ENCODE data around the gene SNX22. TPM values are rescaled to one million over a fixed set of nuclear protein-coding genes. Genes with fewer than 3 reads are reported as not detected.

SNX22 gene
- total RNA-seq, 2 donors from 2014 or later: 12.2 to 15.9 TPM

GRCh38 chr15:64146041-64146440 lies 5.5 kb upstream of the SNX22 start:
- intact Hi-C loops (cut with DNase I): no loop called here
- Histone ChIP-seq H3K27me3 (replicated peaks; ENCODE audit: insufficient read depth) (no peaks in the 10 kb centered on the region), H3K9me3 (no peaks in the 10 kb centered on the region), H3K36me3 (no peaks in the 10 kb centered on the region), H3K27ac (no peak overlapping the region), H3K4me3 (no peak overlapping the region), H3K4me1 (replicated peaks) (no peaks in the 10 kb centered on the region)
- 48% methylated on average over 6 of the region's 6 CpGs for WGBS
- DNase-seq (ENCODE audit: low spot score): no peak
- no peak for TF ChIP-seq POLR2A (IDR thresholded peaks at IDR 0.05)
- TF ChIP-seq, protein P1, sequence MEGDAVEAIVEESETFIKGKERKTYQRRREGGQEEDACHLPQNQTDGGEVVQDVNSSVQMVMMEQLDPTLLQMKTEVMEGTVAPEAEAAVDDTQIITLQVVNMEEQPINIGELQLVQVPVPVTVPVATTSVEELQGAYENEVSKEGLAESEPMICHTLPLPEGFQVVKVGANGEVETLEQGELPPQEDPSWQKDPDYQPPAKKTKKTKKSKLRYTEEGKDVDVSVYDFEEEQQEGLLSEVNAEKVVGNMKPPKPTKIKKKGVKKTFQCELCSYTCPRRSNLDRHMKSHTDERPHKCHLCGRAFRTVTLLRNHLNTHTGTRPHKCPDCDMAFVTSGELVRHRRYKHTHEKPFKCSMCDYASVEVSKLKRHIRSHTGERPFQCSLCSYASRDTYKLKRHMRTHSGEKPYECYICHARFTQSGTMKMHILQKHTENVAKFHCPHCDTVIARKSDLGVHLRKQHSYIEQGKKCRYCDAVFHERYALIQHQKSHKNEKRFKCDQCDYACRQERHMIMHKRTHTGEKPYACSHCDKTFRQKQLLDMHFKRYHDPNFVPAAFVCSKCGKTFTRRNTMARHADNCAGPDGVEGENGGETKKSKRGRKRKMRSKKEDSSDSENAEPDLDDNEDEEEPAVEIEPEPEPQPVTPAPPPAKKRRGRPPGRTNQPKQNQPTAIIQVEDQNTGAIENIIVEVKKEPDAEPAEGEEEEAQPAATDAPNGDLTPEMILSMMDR (IDR thresholded peaks at IDR 0.05): no peak
- no peak for TF ChIP-seq POLR2AphosphoS5 (IDR thresholded peaks at IDR 0.05)

- Histone ChIP-seq H3K27ac (no peak overlapping the region), H3K4me1 (replicated peaks) (no peaks in the 10 kb centered on the region), H3K36me3 (no peaks in the 10 kb centered on the region), H3K27me3 (replicated peaks; ENCODE audit: insufficient read depth) (no peaks in the 10 kb centered on the region), H3K9me3 (no peaks in the 10 kb centered on the region), H3K4me3 (no peak overlapping the region)
- DNase-seq (ENCODE audit: low spot score): no peak
- WGBS: 70% methylated on average over 3 of the region's 3 CpGs
- intact Hi-C loops (cut with DNase I): no loop called here
- TF ChIP-seq POLR2A (IDR thresholded peaks at IDR 0.05) (no peak), POLR2AphosphoS5 (IDR thresholded peaks at IDR 0.05) (no peak)
- TF ChIP-seq, protein P1 (IDR thresholded peaks at IDR 0.05): no peak
Observed at GRCh38 chr15:64146520-64146884, 5.0 kb upstream of the SNX22 start.

DNA sequence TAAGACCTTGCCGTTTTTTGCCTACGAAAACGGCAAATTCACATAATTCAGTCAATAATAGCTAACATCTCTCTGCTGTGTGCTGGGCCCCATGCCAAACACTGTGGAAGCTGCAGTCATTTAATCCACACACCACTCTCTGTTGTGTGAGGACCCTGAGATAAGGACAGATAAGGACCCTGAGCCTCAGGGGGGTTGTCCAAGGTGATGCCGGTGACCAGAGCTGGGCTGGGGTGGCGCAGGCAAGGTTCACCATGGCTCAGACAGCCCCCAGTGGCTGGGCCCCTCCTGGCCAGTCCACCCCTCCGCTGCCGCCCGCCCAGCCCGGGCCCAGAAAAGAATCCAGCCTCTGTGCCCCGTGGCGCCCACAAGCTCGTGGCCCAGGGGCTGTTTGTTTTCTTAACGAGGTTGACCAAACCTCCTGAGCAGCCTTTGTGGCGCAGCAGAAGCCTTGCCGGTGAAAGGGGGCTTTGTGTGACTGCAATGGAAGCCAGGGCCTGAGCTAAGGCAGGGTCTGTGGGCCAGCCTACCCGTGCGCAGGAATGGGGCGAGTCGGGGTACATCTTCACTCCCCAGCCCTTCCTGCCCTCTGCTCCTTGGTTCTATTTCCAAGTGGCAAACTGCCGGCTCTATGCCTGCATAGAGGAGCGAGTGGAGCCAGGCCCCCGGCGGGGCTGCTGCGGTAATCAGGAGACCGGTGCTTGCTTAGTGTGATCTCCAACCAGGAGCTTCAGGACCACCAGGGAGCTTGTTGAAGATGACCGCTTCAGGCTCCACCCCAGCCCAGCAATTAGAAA lies 4.4 kb upstream of the SNX22 start:
- H3K36me3 ChIP-seq: no peaks in the 10 kb centered on the region
- no peak for DNase-seq (ENCODE audit: low spot score)
- no peaks in the 10 kb centered on the region for H3K27me3 ChIP-seq (replicated peaks; ENCODE audit: insufficient read depth)
- peaks cover 2% of the 10 kb centered on the region for H3K4me1 ChIP-seq (replicated peaks)
- H3K4me3 ChIP-seq: no peak overlapping the region
- TF ChIP-seq, protein P1 (IDR thresholded peaks at IDR 0.05): no peak
- no peak for TF ChIP-seq POLR2A (IDR thresholded peaks at IDR 0.05)
- no peak for TF ChIP-seq POLR2AphosphoS5 (IDR thresholded peaks at IDR 0.05)
- H3K27ac ChIP-seq: no peak overlapping the region
- H3K9me3 ChIP-seq: no peaks in the 10 kb centered on the region
- 62% methylated on average over 26 of the region's 26 CpGs for WGBS
- intact Hi-C loops (cut with DNase I): no loop called here

- Histone ChIP-seq H3K27ac (no peak overlapping the region), H3K4me1 (replicated peaks) (peaks cover 4% of the 10 kb centered on the region), H3K27me3 (replicated peaks; ENCODE audit: insufficient read depth) (no peaks in the 10 kb centered on the region), H3K9me3 (no peaks in the 10 kb centered on the region), H3K36me3 (no peaks in the 10 kb centered on the region), H3K4me3 (no peak overlapping the region)
- intact Hi-C loops (cut with DNase I): no loop called here
- 74% methylated on average over 7 of the region's 7 CpGs for WGBS
- DNase-seq (ENCODE audit: low spot score): no peak
- TF ChIP-seq, protein P1 (IDR thresholded peaks at IDR 0.05): no peak
- TF ChIP-seq POLR2AphosphoS5 (IDR thresholded peaks at IDR 0.05) (no peak), POLR2A (IDR thresholded peaks at IDR 0.05) (no peak)
Observed at GRCh38 chr15:64148168-64148567, 3.4 kb upstream of the SNX22 start.

- Histone ChIP-seq H3K27me3 (replicated peaks; ENCODE audit: insufficient read depth) (no peaks in the 10 kb centered on the region), H3K36me3 (no peaks in the 10 kb centered on the region), H3K4me3 (no peak overlapping the region), H3K27ac (no peak overlapping the region), H3K4me1 (replicated peaks) (peaks cover 4% of the 10 kb centered on the region), H3K9me3 (no peaks in the 10 kb centered on the region)
- WGBS: 75% methylated on average over 3 of the region's 3 CpGs
- no peak for TF ChIP-seq POLR2A (IDR thresholded peaks at IDR 0.05)
- no peak for TF ChIP-seq POLR2AphosphoS5 (IDR thresholded peaks at IDR 0.05)
- TF ChIP-seq, protein P1 (IDR thresholded peaks at IDR 0.05): no peak
- intact Hi-C loops (cut with DNase I): no loop called here
- no peak for DNase-seq (ENCODE audit: low spot score)
Observed at GRCh38 chr15:64148581-64148980, 3.0 kb upstream of the SNX22 start.

Measured in prostate gland (tissue), 2 donors.